Measurements from ENCODE around the gene PLAC8. TPM values are rescaled to one million over a fixed set of nuclear protein-coding genes. Genes with fewer than 3 reads are reported as not detected.

Gene PLAC8
- total and polyA plus RNA-seq, 2 of the 13 experiments (the other 11 are each of a cell fraction or from before 2014, with no cell fraction given) = 3.0 to 174 TPM

- TF ChIP-seq ZNF253 (CRISPR knock-in tag; IDR thresholded peaks at IDR 0.05; ENCODE audit: borderline replicate concordance) (no peak), NFE2 (CRISPR knock-in tag; IDR thresholded peaks at IDR 0.05) (0 out of 2 replicates have a peak, but pooled peaks have one; percentile 37), ATF5 (CRISPR knock-in tag; IDR thresholded peaks at IDR 0.05; ENCODE audit: low read depth) (no peak), HNF1B (CRISPR knock-in tag; IDR thresholded peaks at IDR 0.05) (peak; percentile 86), ARID5B (CRISPR knock-in tag; IDR thresholded peaks at IDR 0.05) (peak; percentile 60), YEATS4 (CRISPR knock-in tag; IDR thresholded peaks at IDR 0.05; ENCODE audit: borderline replicate concordance) (no peak), SIN3B (IDR thresholded peaks at IDR 0.05; ENCODE audit: low read length) (no peak), ZNF770 (CRISPR knock-in tag; IDR thresholded peaks at IDR 0.05) (no peak), SALL1 (CRISPR knock-in tag; IDR thresholded peaks at IDR 0.05) (peak; percentile 68), BRCA1 (CRISPR knock-in tag; IDR thresholded peaks at IDR 0.05) (0 out of 2 replicates have a peak, but pooled peaks have one; percentile 48), HNRNPH1 (optimal IDR thresholded peaks at IDR 0.05; ENCODE audit: low read depth, low read length) (no peak), CEBPG (CRISPR knock-in tag; IDR thresholded peaks at IDR 0.05) (0 out of 2 replicates have a peak, but pooled peaks have one; percentile 14), KLF12 (CRISPR knock-in tag; IDR thresholded peaks at IDR 0.05; ENCODE audit: borderline replicate concordance) (0 out of 2 replicates have a peak, but pooled peaks have one; percentile 37), ZNF546 (CRISPR knock-in tag; conservative IDR thresholded peaks at IDR 0.05) (no peak), TBX2 (CRISPR knock-in tag; IDR thresholded peaks at IDR 0.05; ENCODE audit: borderline replicate concordance) (peak; percentile 40; the same call in 1 of the 2 replicates), ZNF33B (CRISPR knock-in tag; IDR thresholded peaks at IDR 0.05) (no peak), MIXL1 (CRISPR knock-in tag; IDR thresholded peaks at IDR 0.05) (no peak; the same call in 1 of the 2 replicates), ZBTB21 (CRISPR knock-in tag; IDR thresholded peaks at IDR 0.05) (0 out of 2 replicates have a peak, but pooled peaks have one; percentile 30), SAP130 (CRISPR knock-in tag; IDR thresholded peaks at IDR 0.05; ENCODE audit: low read depth) (peak; percentile 64), FOXO1 (CRISPR knock-in tag; IDR thresholded peaks at IDR 0.05) (peak; percentile 60; the same call in 1 of the 2 replicates), NR2F2 (IDR thresholded peaks at IDR 0.05; ENCODE audit: borderline replicate concordance, low read depth) (no peak; the same call in 1 of the 2 replicates), DPF2 (CRISPR knock-in tag; IDR thresholded peaks at IDR 0.05; ENCODE audit: borderline replicate concordance, low read depth) (0 out of 2 replicates have a peak, but pooled peaks have one; percentile 11), ZSCAN30 (CRISPR knock-in tag; IDR thresholded peaks at IDR 0.05) (no peak), SIX4 (CRISPR knock-in tag; IDR thresholded peaks at IDR 0.05) (0 out of 2 replicates have a peak, but pooled peaks have one; percentile 20)
Observed at GRCh38 chr4:83139514-83140156, 25.1 kb upstream of the PLAC8 start (continued).

All from HepG2 (cell line).